Measurements from ENCODE around the gene DOC2A.
A peak's percentile ranks its signal among the peaks of the same experiment; 100 is the strongest.

DOC2A gene

DNA sequence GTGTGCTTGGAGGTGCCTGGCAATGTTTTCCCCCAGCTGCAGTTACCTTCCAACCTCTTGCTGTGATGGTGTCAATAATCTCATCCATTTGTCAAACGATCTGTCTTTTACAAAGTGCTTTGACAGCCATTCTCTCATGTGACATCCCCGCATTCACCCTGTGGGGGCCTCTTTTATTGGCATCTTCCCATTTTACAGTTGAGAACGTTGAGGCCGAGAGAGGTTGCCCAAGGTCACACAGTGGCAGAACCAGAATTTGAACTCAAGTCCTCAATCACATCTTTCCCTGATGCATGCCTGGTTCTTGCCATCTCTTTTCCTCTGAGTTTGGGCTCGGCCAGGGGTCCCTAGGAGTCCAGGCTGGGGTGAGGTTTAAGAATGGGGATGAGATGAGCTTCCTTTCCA lies 35.7 kb downstream of the DOC2A start:
- DNase-seq (ENCODE audit: low read depth, low spot score) = no peak
- Histone ChIP-seq H3K27ac (no peak overlapping the region), H3K9me3 (ENCODE audit: low read depth, low read length) (no peaks in the 10 kb centered on the region), H3K9ac (ENCODE audit: insufficient read length) (peak overlapping the region; percentile 90), H3K36me3 (ENCODE audit: insufficient read depth, low read length) (peaks cover 41% of the 10 kb centered on the region), H3K4me3 (peak overlapping the region; percentile 87)
- no peak for TF ChIP-seq POLR2AphosphoS5 (IDR thresholded peaks at IDR 0.05; ENCODE audit: borderline replicate concordance, low read depth, low read length)
- TF ChIP-seq FOXP2 (optimal IDR thresholded peaks at IDR 0.05; ENCODE audit: control extremely low read depth, extremely low read length, insufficient read depth) = no peak
- no peak for TF ChIP-seq EZH2 (IDR thresholded peaks at IDR 0.05)

DNA sequence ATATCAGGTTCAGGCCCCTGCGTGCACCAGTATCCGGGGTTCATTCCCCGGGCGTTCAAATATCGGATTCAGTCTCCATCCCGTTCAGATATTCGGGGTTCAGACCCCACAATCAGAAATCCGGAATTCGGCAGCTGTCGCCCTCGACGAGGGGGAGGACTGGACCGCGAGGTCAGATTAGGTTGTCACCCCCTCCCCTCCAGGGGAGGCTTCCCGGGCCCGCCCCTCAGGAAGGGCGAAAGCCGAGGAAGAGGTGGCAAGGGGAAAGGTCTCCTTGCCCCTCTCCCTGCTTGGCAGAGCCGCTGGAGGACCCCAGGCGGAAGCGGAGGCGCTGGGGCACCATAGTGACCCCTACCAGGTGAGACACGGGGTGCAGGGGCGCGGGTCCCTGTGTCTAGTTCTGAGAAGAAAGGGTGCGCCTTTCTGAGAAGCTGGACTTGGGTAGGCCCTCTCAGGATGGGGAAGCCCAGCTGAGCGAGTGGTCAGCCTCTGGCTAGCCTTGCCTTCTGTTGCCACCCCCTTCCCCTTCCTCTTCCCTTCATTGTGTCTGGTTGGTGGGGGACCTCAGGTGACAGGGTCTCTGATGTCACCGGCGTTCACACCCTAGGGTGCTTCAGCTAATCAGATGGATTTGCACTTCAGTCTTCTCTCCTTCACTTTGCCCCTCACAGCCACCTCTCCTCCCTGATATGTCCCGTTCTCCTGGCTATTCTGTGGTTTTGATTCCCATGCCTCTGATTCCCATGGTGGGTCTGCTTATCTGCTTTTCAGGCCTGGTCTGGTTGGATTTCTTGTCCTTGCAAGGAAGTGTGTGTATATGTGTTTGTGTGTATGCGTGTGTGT lies 36.3 kb downstream of the DOC2A start:
- Histone ChIP-seq H3K9me3 (ENCODE audit: low read depth, low read length) (no peaks in the 10 kb centered on the region), H3K36me3 (ENCODE audit: insufficient read depth, low read length) (peaks cover 35% of the 10 kb centered on the region), H3K27ac (0 out of 2 replicates have a peak overlapping the region, but pooled peaks have one; percentile 35), H3K4me3 (peak overlapping the region; percentile 87), H3K9ac (ENCODE audit: insufficient read length) (peak overlapping the region; percentile 90)
- no peak for DNase-seq (ENCODE audit: low read depth, low spot score)
- no peak for TF ChIP-seq FOXP2 (optimal IDR thresholded peaks at IDR 0.05; ENCODE audit: control extremely low read depth, extremely low read length, insufficient read depth)
- no peak for TF ChIP-seq EZH2 (IDR thresholded peaks at IDR 0.05)
- no peak for TF ChIP-seq POLR2AphosphoS5 (IDR thresholded peaks at IDR 0.05; ENCODE audit: borderline replicate concordance, low read depth, low read length)

GRCh38 chr16:29973384-29974246 lies 37.2 kb downstream of the DOC2A start, which contains the start of gene TAOK2:
TAOK2 (plus strand) TSS chr16:29973868; CDS start chr16:29977773, 3,905 bp downstream.
- no peaks in the 10 kb centered on the region for H3K9me3 ChIP-seq (ENCODE audit: low read depth, low read length)
- H3K27ac ChIP-seq = 0 out of 2 replicates have a peak within 1 kb of the TSS, but pooled peaks have one; percentile 35
- DNase-seq (ENCODE audit: low read depth, low spot score) = peak; percentile 73
- H3K36me3 ChIP-seq (ENCODE audit: insufficient read depth, low read length) = peaks cover 29% of the 10 kb centered on the region
- H3K9ac ChIP-seq (ENCODE audit: insufficient read length) = peak within 1 kb of the TSS; percentile 90
- TF ChIP-seq POLR2AphosphoS5 (IDR thresholded peaks at IDR 0.05; ENCODE audit: borderline replicate concordance, low read depth, low read length) (peak; percentile 96), FOXP2 (optimal IDR thresholded peaks at IDR 0.05; ENCODE audit: control extremely low read depth, extremely low read length, insufficient read depth) (peak; percentile 85), EZH2 (IDR thresholded peaks at IDR 0.05) (no peak)
- peak within 1 kb of the TSS; percentile 87 for H3K4me3 ChIP-seq

DNA sequence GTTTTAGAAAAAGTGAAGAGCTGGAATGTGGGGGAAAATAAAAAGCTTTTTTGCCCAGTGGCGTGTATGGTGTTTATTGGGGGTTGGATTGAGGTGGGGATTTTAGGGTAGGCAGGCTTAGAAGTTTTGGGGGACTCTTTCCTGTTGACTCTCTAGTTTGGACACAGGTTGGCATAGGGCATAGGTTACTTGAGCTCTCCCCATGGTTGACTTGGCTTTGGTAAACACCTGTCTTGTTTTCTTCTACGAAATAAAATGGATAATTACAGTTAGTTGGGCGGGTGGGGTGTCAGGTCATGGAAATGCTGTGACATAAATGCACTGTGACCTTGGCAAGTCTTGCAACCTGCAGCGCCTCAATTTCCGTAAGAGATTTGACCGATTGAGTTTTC lies 37.8 kb downstream of the DOC2A start:
- Histone ChIP-seq H3K4me3 (no peak overlapping the region), H3K36me3 (ENCODE audit: insufficient read depth, low read length) (peaks cover 27% of the 10 kb centered on the region), H3K9ac (ENCODE audit: insufficient read length) (no peak overlapping the region), H3K27ac (no peak overlapping the region), H3K9me3 (ENCODE audit: low read depth, low read length) (no peaks in the 10 kb centered on the region)
- no peak for TF ChIP-seq EZH2 (IDR thresholded peaks at IDR 0.05)
- TF ChIP-seq FOXP2 (optimal IDR thresholded peaks at IDR 0.05; ENCODE audit: control extremely low read depth, extremely low read length, insufficient read depth) = no peak
- TF ChIP-seq POLR2AphosphoS5 (IDR thresholded peaks at IDR 0.05; ENCODE audit: borderline replicate concordance, low read depth, low read length) = no peak
- DNase-seq (ENCODE audit: low read depth, low spot score) = no peak

- Histone ChIP-seq H3K27ac (no peak overlapping the region), H3K9ac (ENCODE audit: insufficient read length) (no peak overlapping the region), H3K9me3 (ENCODE audit: low read depth, low read length) (no peaks in the 10 kb centered on the region), H3K36me3 (ENCODE audit: insufficient read depth, low read length) (peaks cover 22% of the 10 kb centered on the region), H3K4me3 (no peak overlapping the region)
- no peak for DNase-seq (ENCODE audit: low read depth, low spot score)
- TF ChIP-seq FOXP2 (optimal IDR thresholded peaks at IDR 0.05; ENCODE audit: control extremely low read depth, extremely low read length, insufficient read depth) = no peak
- no peak for TF ChIP-seq EZH2 (IDR thresholded peaks at IDR 0.05)
- TF ChIP-seq POLR2AphosphoS5 (IDR thresholded peaks at IDR 0.05; ENCODE audit: borderline replicate concordance, low read depth, low read length) = no peak
Observed at GRCh38 chr16:29972500-29972899, 38.3 kb downstream of the DOC2A start.

DNA sequence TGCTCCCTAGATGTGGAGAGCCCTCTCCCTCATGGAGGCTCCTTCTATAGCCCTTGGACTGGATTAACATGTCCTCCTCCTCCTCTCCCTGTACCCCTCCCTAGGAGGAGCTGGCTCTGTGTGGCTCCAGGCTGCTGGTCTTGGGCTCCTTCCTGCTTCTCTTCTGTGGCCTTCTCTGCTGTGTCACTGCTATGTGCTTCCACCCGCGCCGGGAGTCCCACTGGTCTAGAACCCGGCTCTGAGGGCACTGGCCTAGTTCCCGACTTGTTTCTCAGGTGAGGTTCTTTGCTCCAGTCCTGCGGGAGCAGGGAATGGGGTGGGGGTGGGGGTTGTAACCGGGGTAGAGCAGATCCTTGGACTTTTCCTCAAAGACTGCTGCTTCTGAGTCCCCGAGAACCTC lies 39.5 kb downstream of the DOC2A start:
- H3K4me3 ChIP-seq = no peak overlapping the region
- H3K9me3 ChIP-seq (ENCODE audit: low read depth, low read length) = no peaks in the 10 kb centered on the region
- H3K27ac ChIP-seq = no peak overlapping the region
- H3K36me3 ChIP-seq (ENCODE audit: insufficient read depth, low read length) = peaks cover 21% of the 10 kb centered on the region
- no peak overlapping the region for H3K9ac ChIP-seq (ENCODE audit: insufficient read length)
- no peak for DNase-seq (ENCODE audit: low read depth, low spot score)
- TF ChIP-seq FOXP2 (optimal IDR thresholded peaks at IDR 0.05; ENCODE audit: control extremely low read depth, extremely low read length, insufficient read depth) (no peak), EZH2 (IDR thresholded peaks at IDR 0.05) (no peak), POLR2AphosphoS5 (IDR thresholded peaks at IDR 0.05; ENCODE audit: borderline replicate concordance, low read depth, low read length) (no peak)

- TF ChIP-seq POLR2AphosphoS5 (IDR thresholded peaks at IDR 0.05; ENCODE audit: borderline replicate concordance, low read depth, low read length) (no peak), FOXP2 (optimal IDR thresholded peaks at IDR 0.05; ENCODE audit: control extremely low read depth, extremely low read length, insufficient read depth) (no peak), EZH2 (IDR thresholded peaks at IDR 0.05) (no peak)
- no peak overlapping the region for H3K4me3 ChIP-seq
- DNase-seq (ENCODE audit: low read depth, low spot score) = no peak
- H3K9me3 ChIP-seq (ENCODE audit: low read depth, low read length) = no peaks in the 10 kb centered on the region
- H3K27ac ChIP-seq = no peak overlapping the region
- no peak overlapping the region for H3K9ac ChIP-seq (ENCODE audit: insufficient read length)
- peaks cover 21% of the 10 kb centered on the region for H3K36me3 ChIP-seq (ENCODE audit: insufficient read depth, low read length)
Observed at GRCh38 chr16:29968205-29968604, 42.6 kb downstream of the DOC2A start.

All from SK-N-MC (cell line).